ENCODE measurements around the gene DPH1.

Gene DPH1

DNA sequence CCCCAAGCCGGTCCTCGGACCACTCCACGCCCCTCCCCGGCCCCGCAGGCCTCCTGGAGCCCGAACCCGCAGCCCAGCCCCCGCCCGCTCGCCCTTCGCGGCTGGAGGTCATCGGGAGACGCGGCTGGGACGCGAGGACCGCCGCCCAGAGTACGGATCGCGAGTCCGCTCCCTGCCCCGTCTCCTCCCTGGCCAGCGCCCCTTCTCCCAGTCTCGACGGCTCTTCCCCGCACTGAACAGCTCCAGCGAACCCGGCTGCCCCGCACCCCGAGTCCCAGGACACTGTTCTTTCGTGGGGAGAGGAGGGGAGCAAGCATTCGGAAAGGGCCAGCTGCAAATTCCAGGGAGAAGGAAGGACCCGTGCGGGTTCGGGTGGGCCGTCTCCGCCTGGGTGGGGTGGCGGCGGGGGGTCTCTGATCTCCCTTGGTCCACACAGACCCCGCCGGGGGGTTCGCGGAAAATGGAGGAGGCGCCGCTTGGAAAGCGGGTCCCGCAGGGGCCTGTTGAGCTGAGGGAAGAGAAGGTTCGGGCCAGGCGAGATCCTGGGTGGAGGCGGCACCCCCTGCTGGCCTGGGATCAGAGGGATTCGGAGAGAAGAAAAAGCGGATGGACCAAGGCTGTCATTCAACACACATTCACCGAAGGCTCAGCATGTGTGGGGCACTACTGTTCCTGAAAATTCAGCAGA is 4.2 kb upstream of the DPH1 start:
- DNase-seq, result peak in 34 of 51 donors; percentile 8 to 67 (median 37)

DNA sequence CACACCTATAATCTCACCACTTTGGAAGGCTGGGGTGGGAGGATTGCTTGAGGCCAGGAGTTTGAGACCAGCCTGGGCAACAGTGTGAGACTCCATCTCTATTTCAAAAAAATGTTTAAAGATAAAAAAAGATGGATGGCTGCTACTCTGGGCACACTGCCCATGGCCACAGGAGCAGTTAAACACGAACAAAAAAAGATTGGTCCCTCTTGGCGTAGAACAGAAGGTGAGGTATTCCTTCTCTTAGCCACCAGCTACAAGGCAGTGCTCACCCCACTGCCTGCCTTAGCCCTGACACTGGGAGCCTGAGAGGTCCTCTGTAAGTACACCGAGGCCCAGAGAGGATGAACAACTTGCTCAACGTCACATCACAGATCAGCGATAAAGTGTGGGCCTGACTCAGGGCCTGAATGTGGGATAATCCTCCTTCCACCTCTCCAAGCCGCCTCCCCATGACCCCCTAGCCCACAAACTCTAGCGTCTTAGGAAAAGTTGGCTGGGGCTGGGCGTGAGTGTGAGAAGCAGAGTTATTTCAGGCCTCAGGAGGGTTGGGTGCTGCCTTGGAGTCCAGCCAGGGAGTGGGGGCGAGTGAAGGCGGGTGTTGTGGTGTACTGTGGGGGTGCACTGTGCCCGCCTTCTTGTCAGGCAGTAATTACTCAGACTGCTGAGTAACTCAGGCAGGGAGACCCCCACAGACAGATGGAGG is 2.3 kb upstream of the DPH1 start:
- DNase-seq, result peak in 1 of 51 donors; percentile 66

DNA sequence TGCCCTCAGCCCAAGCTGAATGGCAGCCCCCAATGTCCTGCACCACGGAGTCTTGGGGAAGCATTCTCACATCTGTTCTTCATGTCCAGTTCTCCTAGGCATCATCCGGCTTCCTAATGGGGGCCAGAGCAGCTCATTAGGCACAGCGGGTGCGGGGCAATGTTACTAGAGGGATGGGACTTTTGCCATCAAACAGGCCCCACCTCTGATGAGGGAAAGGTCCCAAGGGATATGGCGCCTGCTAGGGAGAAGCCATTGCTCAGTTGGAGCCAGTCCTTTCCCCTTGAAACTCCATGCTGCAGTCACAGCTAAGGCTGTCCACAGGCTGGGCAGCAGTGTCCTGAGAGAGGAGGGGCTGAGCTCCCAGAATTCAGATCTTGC is 1.7 kb upstream of the DPH1 start:
- no peak for DNase-seq

DNA sequence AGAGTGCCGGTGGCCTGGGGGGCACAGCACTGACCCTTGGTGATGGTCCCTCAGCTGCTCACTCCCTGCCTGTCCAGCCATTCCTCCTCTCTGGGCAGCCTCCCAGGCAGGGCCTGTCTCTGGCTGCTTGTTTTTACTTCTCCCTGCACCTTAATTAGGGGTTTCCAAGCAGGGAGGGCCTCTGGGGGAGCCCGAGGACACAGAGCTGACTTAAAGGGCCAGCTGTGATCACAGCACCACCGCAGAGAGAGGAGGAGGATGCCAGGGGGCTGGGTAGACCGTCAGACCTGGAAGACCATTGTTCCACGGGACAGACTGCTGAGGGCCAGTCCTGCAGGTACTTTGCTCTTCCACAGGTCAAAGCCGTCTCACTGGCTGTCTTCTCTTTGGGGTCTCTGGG is 1.2 kb upstream of the DPH1 start:
- no peak for DNase-seq

GRCh38 chr17:2030779-2031163 is 818 bp downstream of the DPH1 start:
- DNase-seq, result peak in 3 of 51 donors; percentile 28 to 38 (median 30)

GRCh38 chr17:2033153-2033552 is 3.2 kb downstream of the DPH1 start:
- no peak for DNase-seq

DNA sequence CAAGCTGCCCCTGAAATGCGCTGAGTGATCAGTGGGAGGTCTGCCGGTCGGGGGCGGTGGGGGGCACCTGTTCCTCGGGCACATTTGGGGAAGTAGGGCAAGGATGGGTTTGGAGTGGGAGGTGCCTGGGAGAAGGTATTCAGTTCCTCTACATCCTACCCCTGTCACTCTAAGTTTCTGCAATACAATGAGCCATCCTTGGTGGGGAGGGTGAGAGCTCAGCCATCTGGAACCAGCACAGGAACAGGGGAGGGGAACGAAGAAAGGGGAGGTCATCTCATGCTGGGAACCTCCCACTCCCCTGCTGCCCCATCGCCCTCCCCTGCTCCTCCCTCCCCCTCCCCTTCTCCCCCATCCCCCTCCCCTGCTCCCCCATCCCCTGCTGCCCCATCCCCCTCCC is 4.2 kb downstream of the DPH1 start:
- no peak for DNase-seq

DNA sequence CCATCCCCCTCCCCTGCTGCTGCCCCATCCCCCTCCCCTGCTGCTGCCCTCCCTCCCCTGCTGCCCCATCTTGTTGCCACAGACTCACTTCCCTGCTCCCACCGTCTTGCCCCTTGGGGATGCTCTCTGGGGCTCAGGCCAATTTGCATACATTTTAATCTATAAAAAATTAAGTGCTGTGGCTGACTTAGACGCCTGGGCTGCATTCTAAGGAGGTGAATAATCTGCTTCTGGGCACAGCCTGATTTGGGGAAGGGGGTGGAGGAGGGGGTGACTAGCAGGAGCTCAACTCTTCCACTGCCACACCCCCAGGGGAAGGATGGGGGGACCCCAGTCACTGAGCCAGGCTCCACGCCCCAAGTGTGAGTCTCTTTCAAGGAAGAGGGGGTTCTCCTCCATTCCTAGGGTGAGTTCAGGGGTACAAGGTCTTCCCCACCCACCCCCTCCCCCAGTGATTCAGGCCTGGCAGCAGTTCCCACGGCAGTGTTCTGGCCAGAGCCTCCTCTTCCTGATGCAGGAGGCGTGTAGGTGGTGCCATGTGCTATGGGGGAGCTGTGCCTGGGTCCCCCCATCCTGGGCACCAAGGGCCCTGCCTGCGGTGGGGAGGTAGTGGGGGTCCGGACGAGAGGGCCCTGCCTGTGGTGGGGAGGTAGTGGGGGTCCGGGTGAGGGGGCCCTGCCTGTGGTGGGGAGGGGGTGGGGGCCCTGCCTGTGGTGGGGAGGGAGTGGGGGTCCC is 5.0 kb downstream of the DPH1 start:
- no peak for DNase-seq

- peak in 2 of 51 donors; percentile 11 to 13 for DNase-seq
Observed at GRCh38 chr17:2035541-2036488, 5.9 kb downstream of the DPH1 start.

- DNase-seq, result no peak
Observed at GRCh38 chr17:2037155-2037554, 7.2 kb downstream of the DPH1 start.

GRCh38 chr17:2040219-2040827 is 10.4 kb downstream of the DPH1 start:
- no peak for DNase-seq

- DNase-seq, result peak in 5 of 51 donors; percentile 28 to 79 (median 64)
Observed at GRCh38 chr17:2040942-2041560, 11.1 kb downstream of the DPH1 start.

GRCh38 chr17:2041561-2042389 is 11.8 kb downstream of the DPH1 start, which contains the start of gene OVCA2:
OVCA2 (plus strand) TSS chr17:2042022; CDS start chr17:2042048, 26 bp downstream.
- peak; percentile 34 to 96 (median 89) for DNase-seq

- peak in 4 of 51 donors; percentile 44 to 64 (median 55) for DNase-seq
Observed at GRCh38 chr17:2042390-2042847, 12.5 kb downstream of the DPH1 start.

GRCh38 chr17:2042933-2043332 is 13.0 kb downstream of the DPH1 start:
- DNase-seq, result no peak

- DNase-seq, result no peak
Observed at GRCh38 chr17:2043785-2044184, 13.8 kb downstream of the DPH1 start.

GRCh38 chr17:2044263-2044894 is 14.4 kb downstream of the DPH1 start:
- DNase-seq, result no peak

- no peak for DNase-seq
Observed at GRCh38 chr17:2047590-2047989, 17.6 kb downstream of the DPH1 start.

GRCh38 chr17:2048805-2049204 is 18.9 kb downstream of the DPH1 start:
- no peak for DNase-seq
